Psoas muscle (tissue), 8 donors: Measurements from ENCODE around the gene ZCRB1. TPM values are rescaled to one million over a fixed set of nuclear protein-coding genes. Genes with fewer than 3 reads are reported as not detected.

Experiments used
- ATAC-seq, 4 donors: fragments of 200-7000 bp; cut with Tn5 transposase; one replicate each; pipeline ENCODE4 v1.9.1; 2020; ENCODE audit warnings: moderate library complexity in 3 of 4, mild to moderate bottlenecking in 2 of 4
- DNase-seq, 2 donors: peaks; one replicate each; pipeline ENCODE4 v3.0.0-alpha.2; 2020
- H3K27ac ChIP-seq: fragments of 200-600 bp; one replicate; pipeline ENCODE4 v1.8.0; 2022
- H3K27me3 ChIP-seq, 3 donors: fragments of 200-600 bp in 1 of 3; one replicate each; pipeline versions ENCODE4 v1.6.1 to v1.8.0; 2013 to 2022; ENCODE audit warnings: low read length in 2 of 3, mild to moderate bottlenecking in 2 of 3, moderate library complexity in 1 of 3; ENCODE audit not compliant: insufficient read depth in 3 of 3
- H3K36me3 ChIP-seq, 2 donors: fragments of 200-600 bp in 1 of 2; one replicate each; pipeline versions ENCODE4 v1.6.1 to v1.8.0; 2013 to 2022; ENCODE audit warnings: low read depth in 1 of 2, mild to moderate bottlenecking in 1 of 2, moderate library complexity in 1 of 2; ENCODE audit not compliant: insufficient read depth in 1 of 2
- H3K4me1 ChIP-seq: fragments of 200-600 bp; one replicate; pipeline ENCODE4 v1.8.0; 2022
- H3K4me3 ChIP-seq: fragments of 200-600 bp; one replicate; pipeline ENCODE4 v1.8.0; 2022; ENCODE audit warnings: mild to moderate bottlenecking
- H3K9me3 ChIP-seq: fragments of 200-600 bp; one replicate; pipeline ENCODE4 v1.8.0; 2022
- WGBS, 3 donors: extraction: QIAGEN DNeasy Blood & Tissue Kit; methylation state at CpG; one replicate each; pipeline versions ENCODE4 v1.1.6 to v1.1.7; 2013; 5-methylcytosine and 5-hydroxymethylcytosine counted together
- intact Hi-C, 2 donors: fragments of 100-400 bp; cut with DNase I; formaldehyde crosslinking; loops; one replicate each; pipeline versions ENCODE4 v1.11.0 to v1.14.2; 2022
- polyA plus RNA-seq, 3 donors: library from polyadenylated mRNA; stranded (reverse); fragments of 200-250 nt; gene quantifications; one replicate each; pipeline ENCODE4 v1.2.3, GENCODE V29; 2013
- total RNA-seq, 4 donors: library from RNA; stranded (reverse); fragmentation: NEBNext Ultra II Directional in 2 of 4; extraction: Animal tissue kit (Norgen Biotek cat#: 25700) in 2 of 4; gene quantifications; one replicate each; pipeline versions ENCODE4 v1.2.1 to v1.2.4, GENCODE V29; 2021 to 2023
- TF ChIP-seq, protein P1 (sequence below): fragments of 200-600 bp; IDR thresholded peaks from one replicate; pipeline ENCODE4 v1.8.0; 2022; ENCODE audit warnings: antibody characterized with exemption
- donor health status: healthy with polysubstance abuse.
- donor health status: DM: no; HTN: no; CAD: no; lungs with moderate emphysema.
- donor health status: Bipolar disorder and iron deficiency.
- donor health status: healthy.
- donor health status: DM: yes; HTN: yes; CAD: no.
- donor health status: DM: no; HTN: no; CAD: no.
- donor health status: DM: no; HTN: no; CAD: no.
- donor health status: DM: yes; HTN: yes; CAD: no.

Gene ZCRB1
- total and polyA plus RNA-seq, 7 donors: 22.1 to 66.4 (median 56.8) TPM

- TF ChIP-seq, protein P1, sequence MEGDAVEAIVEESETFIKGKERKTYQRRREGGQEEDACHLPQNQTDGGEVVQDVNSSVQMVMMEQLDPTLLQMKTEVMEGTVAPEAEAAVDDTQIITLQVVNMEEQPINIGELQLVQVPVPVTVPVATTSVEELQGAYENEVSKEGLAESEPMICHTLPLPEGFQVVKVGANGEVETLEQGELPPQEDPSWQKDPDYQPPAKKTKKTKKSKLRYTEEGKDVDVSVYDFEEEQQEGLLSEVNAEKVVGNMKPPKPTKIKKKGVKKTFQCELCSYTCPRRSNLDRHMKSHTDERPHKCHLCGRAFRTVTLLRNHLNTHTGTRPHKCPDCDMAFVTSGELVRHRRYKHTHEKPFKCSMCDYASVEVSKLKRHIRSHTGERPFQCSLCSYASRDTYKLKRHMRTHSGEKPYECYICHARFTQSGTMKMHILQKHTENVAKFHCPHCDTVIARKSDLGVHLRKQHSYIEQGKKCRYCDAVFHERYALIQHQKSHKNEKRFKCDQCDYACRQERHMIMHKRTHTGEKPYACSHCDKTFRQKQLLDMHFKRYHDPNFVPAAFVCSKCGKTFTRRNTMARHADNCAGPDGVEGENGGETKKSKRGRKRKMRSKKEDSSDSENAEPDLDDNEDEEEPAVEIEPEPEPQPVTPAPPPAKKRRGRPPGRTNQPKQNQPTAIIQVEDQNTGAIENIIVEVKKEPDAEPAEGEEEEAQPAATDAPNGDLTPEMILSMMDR: no peak
- DNase-seq (no peak), ATAC-seq (no peak)
- Histone ChIP-seq H3K4me3 (no peak overlapping the region), H3K9me3 (no peaks in the 10 kb centered on the region), H3K4me1 (no peaks in the 10 kb centered on the region), H3K36me3 (no peaks in the 10 kb centered on the region), H3K27ac (no peak overlapping the region), H3K27me3 (no peaks in the 10 kb centered on the region)
- intact Hi-C loops: no loop called here
- WGBS, 3 donors: 95 to 97% (median 96%) methylated on average over 5 of the region's 5 CpGs
Observed at GRCh38 chr12:42365486-42365885, 39.6 kb upstream of the ZCRB1 start.

DNA sequence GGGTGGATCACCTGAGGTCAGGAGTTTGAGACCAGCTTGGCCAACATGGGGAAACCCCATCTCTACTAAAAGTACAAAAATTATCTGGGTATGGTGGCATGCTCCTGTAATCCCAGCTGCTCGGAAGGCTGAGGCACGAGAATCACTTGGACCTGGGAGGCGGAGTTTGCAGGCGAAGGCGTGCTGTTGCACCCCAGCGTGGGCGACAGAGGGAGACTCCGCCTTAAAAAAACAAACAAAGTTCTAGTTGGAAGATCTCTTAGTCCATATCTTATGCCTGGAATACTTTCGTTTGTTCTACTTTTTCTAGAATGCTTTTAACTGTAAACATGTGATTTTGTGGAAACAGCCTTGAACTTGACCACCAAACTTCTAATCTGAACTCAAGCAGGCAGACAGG, 38.8 kb upstream of the ZCRB1 start:
- no peaks in the 10 kb centered on the region for H3K9me3 ChIP-seq
- WGBS, 3 donors: 80 to 82% (median 81%) methylated on average over 9 of the region's 9 CpGs
- intact Hi-C loops: no loop called here
- TF ChIP-seq, protein P1: no peak
- no peaks in the 10 kb centered on the region for H3K27me3 ChIP-seq
- DNase-seq (no peak), ATAC-seq (no peak)
- no peak overlapping the region for H3K27ac ChIP-seq
- no peaks in the 10 kb centered on the region for H3K36me3 ChIP-seq
- H3K4me3 ChIP-seq: no peak overlapping the region
- no peaks in the 10 kb centered on the region for H3K4me1 ChIP-seq

DNA sequence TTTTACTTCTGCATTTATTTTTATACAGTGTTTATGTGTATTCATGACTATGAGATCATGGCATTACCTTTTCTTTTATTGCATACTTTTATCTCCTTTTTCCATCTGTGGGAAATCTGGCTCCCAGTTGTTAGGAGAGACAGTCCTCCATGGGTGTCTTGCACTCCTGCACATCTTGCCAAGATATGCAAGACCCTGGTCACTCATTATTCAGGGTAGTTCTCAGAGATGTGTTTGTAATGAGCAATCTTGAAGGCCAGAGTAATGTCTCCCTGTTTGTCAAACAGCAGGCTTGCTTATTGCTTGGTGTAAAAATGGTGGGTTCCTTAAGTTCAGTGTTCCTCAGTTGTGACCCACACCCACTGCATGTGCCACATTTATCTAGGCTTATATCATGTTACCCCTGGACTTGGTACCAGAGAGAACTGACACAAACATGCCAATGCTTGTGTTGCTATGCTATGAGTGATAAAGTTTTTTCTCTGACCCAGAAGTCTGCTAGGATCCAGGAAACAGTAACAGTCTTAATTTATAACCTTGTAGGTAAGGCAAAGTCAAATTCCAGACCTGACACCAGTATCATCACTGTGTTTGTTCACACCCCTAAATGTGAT, 36.9 kb upstream of the ZCRB1 start:
- intact Hi-C loops: no loop called here
- TF ChIP-seq, protein P1: no peak
- Histone ChIP-seq H3K4me1 (no peaks in the 10 kb centered on the region), H3K27me3 (no peaks in the 10 kb centered on the region), H3K4me3 (no peak overlapping the region), H3K27ac (no peak overlapping the region), H3K9me3 (no peaks in the 10 kb centered on the region), H3K36me3 (peaks cover 0 to 3% of the 10 kb centered on the region in 2 donors)
- ATAC-seq (no peak), DNase-seq (no peak)

- H3K9me3 ChIP-seq: no peaks in the 10 kb centered on the region
- 77 to 96% (median 81%) methylated on average over 4 of the region's 4 CpGs for WGBS, 3 donors
- H3K27ac ChIP-seq: no peak overlapping the region
- TF ChIP-seq, protein P1: no peak
- no peak overlapping the region for H3K4me3 ChIP-seq
- H3K27me3 ChIP-seq: no peaks in the 10 kb centered on the region
- no peaks in the 10 kb centered on the region for H3K4me1 ChIP-seq
- ATAC-seq (no peak), DNase-seq (no peak)
- intact Hi-C loops: no loop called here
- H3K36me3 ChIP-seq: peaks cover 0 to 6% of the 10 kb centered on the region in 2 donors
Observed at GRCh38 chr12:42361909-42362646, 36.2 kb upstream of the ZCRB1 start.
